ENCODE results near the gene PDZD8. TPM values are rescaled to one million over a fixed set of nuclear protein-coding genes. Genes with fewer than 3 reads are reported as not detected.

The PDZD8 gene
- total and polyA plus RNA-seq, 2 experiments from 2014 or later: 4.7 to 12.9 TPM

DNA sequence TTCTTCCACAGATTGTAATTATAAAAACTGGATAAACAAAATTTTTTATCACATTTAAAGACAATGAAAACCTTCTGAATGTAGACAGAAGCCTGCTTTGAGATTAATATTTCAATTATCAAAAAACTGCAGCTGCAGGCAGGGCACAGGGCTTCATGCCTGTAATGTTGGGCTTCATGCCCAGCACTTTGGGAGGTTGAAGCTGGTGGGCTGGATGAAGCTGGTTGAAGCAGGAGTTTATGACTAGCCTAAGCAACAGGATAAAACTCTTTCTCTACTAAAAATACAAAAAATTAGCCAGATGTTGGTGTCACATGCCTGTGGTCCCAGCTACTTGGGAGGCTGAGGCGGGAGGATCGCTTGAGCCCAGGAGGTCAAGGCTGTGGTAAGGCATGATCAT, 41.2 kb downstream of the PDZD8 start:
- TF ChIP-seq, protein P1, sequence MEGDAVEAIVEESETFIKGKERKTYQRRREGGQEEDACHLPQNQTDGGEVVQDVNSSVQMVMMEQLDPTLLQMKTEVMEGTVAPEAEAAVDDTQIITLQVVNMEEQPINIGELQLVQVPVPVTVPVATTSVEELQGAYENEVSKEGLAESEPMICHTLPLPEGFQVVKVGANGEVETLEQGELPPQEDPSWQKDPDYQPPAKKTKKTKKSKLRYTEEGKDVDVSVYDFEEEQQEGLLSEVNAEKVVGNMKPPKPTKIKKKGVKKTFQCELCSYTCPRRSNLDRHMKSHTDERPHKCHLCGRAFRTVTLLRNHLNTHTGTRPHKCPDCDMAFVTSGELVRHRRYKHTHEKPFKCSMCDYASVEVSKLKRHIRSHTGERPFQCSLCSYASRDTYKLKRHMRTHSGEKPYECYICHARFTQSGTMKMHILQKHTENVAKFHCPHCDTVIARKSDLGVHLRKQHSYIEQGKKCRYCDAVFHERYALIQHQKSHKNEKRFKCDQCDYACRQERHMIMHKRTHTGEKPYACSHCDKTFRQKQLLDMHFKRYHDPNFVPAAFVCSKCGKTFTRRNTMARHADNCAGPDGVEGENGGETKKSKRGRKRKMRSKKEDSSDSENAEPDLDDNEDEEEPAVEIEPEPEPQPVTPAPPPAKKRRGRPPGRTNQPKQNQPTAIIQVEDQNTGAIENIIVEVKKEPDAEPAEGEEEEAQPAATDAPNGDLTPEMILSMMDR (IDR thresholded peaks at IDR 0.05; ENCODE audit: low read depth, low read length): no peak
- H3K4me1 ChIP-seq (ENCODE audit: low read depth): no peaks in the 10 kb centered on the region

DNA sequence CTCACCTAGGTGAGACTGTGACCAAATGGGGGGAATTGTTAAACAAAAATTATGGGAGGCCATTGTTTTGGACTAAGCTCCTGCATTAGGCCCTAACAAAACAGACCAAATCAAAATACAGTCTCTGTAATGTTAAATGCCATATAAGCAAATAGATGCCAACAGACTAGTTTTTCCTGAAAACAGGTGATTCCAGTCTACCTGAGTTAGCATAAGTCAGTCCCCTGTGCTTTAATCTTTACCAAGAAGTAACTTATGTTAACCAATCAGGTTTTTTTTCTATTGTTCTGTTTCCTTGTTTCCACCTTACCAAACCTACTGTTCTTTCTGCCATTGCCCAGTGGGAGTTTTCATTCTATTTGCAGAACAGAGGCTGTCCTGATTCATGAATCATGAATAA, 48.0 kb downstream of the PDZD8 start:
- DNase-seq (ENCODE audit: low read depth in 1 of 2, low spot score in 1 of 2): no peak
- Histone ChIP-seq H3K9me3 (ENCODE audit: low read depth) (no peaks in the 10 kb centered on the region), H3K4me1 (ENCODE audit: low read depth) (peaks cover 6% of the 10 kb centered on the region), H3K36me3 (no peaks in the 10 kb centered on the region), H3K27me3 (no peaks in the 10 kb centered on the region), H3K27ac (no peak overlapping the region), H3K4me3 (no peak overlapping the region)
- TF ChIP-seq, protein P1 (IDR thresholded peaks at IDR 0.05; ENCODE audit: low read depth, low read length): no peak

More for the DNA sequence above, 41.2 kb downstream of the PDZD8 start:
- H3K4me3 ChIP-seq: no peak overlapping the region
- no peaks in the 10 kb centered on the region for H3K9me3 ChIP-seq (ENCODE audit: low read depth)
- H3K27ac ChIP-seq: no peak overlapping the region
- H3K27me3 ChIP-seq: no peaks in the 10 kb centered on the region
- no peaks in the 10 kb centered on the region for H3K36me3 ChIP-seq
- peak in 1 of 2 donors; percentile 57 for DNase-seq (ENCODE audit: low read depth in 1 of 2, low spot score in 1 of 2)

DNA sequence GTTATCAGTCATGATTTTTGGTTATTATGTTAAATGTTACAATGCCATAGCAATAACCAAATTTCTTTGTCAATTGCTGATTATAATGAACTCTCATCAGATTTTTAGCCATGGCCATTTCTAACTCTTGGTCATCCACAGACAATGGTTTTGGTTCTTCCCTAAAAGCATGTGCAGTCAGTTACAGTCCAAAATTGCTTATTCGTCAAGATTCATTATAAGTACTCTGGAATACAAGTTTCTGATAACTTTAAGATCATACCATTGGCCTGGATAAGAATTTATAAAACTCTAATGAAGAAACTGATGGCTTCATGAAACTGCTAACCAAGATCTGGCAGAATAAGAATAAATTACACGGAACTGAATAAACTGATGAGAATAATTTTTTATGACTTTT, 50.9 kb downstream of the PDZD8 start:
- Histone ChIP-seq H3K4me1 (ENCODE audit: low read depth) (peaks cover 10% of the 10 kb centered on the region), H3K9me3 (ENCODE audit: low read depth) (no peaks in the 10 kb centered on the region), H3K4me3 (no peak overlapping the region), H3K36me3 (no peaks in the 10 kb centered on the region), H3K27me3 (no peaks in the 10 kb centered on the region), H3K27ac (no peak overlapping the region)
- DNase-seq (ENCODE audit: low read depth in 1 of 2, low spot score in 1 of 2): no peak
- TF ChIP-seq, protein P1 (IDR thresholded peaks at IDR 0.05; ENCODE audit: low read depth, low read length): no peak

DNA sequence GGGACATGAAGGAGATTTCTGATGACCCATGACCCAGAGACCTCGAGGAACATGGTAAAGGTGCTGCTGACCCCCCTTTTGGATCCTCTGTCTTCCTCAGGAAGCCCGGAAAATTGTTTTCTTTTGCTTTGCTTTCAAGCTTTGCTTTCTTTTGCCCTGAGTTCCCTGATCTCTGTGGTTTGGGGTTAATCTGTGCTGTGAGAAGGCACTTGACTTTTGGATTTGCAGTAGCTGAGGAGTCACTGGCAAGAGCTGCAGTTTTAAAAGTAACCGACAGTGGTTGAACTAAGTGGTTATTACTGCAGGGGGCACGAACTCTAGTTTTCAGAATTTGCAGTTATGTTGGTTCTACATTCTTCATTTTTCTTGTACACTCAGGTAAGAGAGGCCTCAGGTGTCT, 53.0 kb downstream of the PDZD8 start:
- Histone ChIP-seq H3K27me3 (no peaks in the 10 kb centered on the region), H3K9me3 (ENCODE audit: low read depth) (no peaks in the 10 kb centered on the region), H3K4me1 (ENCODE audit: low read depth) (peaks cover 10% of the 10 kb centered on the region), H3K27ac (peak overlapping the region; percentile 39), H3K4me3 (no peak overlapping the region), H3K36me3 (no peaks in the 10 kb centered on the region)
- TF ChIP-seq, protein P1 (IDR thresholded peaks at IDR 0.05; ENCODE audit: low read depth, low read length): no peak
- DNase-seq (ENCODE audit: low read depth in 1 of 2, low spot score in 1 of 2): peak in 1 of 2 donors; percentile 13

DNA sequence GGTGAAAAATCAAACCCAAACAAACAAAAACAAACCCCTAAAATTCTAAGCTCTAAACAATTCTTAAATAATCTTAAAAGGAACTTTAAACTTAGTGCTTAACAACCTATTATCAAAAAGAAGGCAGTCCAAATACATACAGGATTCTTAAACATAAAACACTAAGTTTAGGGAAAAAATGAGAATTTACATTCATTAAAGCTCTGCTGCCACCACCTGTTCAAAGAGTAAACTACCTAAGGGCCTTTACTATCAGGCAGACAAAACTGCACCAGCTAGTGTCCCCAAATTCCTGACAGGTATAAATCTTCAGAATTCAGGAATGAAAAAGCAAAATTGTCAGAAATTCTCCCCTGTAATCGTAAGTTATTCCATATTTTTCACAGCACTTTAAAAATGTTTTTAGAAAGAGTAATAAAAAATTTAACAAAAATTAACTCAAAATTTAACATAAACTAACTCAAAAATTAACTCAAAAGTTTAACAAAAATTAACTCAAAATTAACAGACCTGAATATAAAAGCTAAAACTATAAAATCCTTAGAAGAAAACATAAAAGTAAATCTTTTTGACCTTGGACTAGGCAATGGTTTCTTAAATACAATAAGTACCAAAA, 55.1 kb downstream of the PDZD8 start:
- Histone ChIP-seq H3K4me1 (ENCODE audit: low read depth) (peaks cover 10% of the 10 kb centered on the region), H3K27ac (no peak overlapping the region), H3K36me3 (no peaks in the 10 kb centered on the region), H3K4me3 (no peak overlapping the region), H3K9me3 (ENCODE audit: low read depth) (no peaks in the 10 kb centered on the region), H3K27me3 (no peaks in the 10 kb centered on the region)
- peak; percentile 38 to 46 for DNase-seq (ENCODE audit: low read depth in 1 of 2, low spot score in 1 of 2)
- TF ChIP-seq, protein P1 (IDR thresholded peaks at IDR 0.05; ENCODE audit: low read depth, low read length): peak; percentile 64
